Left ventricle myocardium inferior (tissue), 1 donor: ENCODE results near the gene FIS1. TPM values are rescaled to one million over a fixed set of nuclear protein-coding genes. Genes with fewer than 3 reads are reported as not detected.
"Not testable (repeated sequence)": the region's sequence is repeated elsewhere in the genome, so short reads cannot be mapped to it uniquely, and the experiment has no call there.

Experiments
- DNase-seq: peaks from one replicate; pipeline ENCODE4 v3.0.0-alpha.2; 2020
- H3K27ac ChIP-seq: fragments of 200-600 bp; replicated peaks from 2 replicates; pipeline ENCODE4 v1.8.0; 2021
- H3K27me3 ChIP-seq: fragments of 200-600 bp; 2 replicates; pipeline ENCODE4 v1.8.0; 2021; ENCODE audit warnings: low read depth
- H3K36me3 ChIP-seq: fragments of 200-600 bp; 2 replicates; pipeline ENCODE4 v1.8.0; 2021
- H3K4me1 ChIP-seq: fragments of 200-600 bp; 2 replicates; pipeline ENCODE4 v1.8.0; 2021
- H3K4me3 ChIP-seq: fragments of 200-600 bp; 2 replicates; pipeline ENCODE4 v1.8.0; 2021; ENCODE audit warnings: mild to moderate bottlenecking, moderate library complexity
- H3K9me3 ChIP-seq: fragments of 200-600 bp; replicated peaks from 2 replicates; pipeline ENCODE4 v1.8.0; 2021
- CTCF ChIP-seq: fragments of 200-600 bp; IDR thresholded peaks from 2 replicates; pipeline ENCODE4 v1.8.0; 2021; ENCODE audit warnings: antibody characterized with exemption, mild to moderate bottlenecking, borderline replicate concordance
- intact Hi-C: fragments of 100-400 bp; cut with micrococcal nuclease; formaldehyde crosslinking; loops from one replicate; pipeline ENCODE4 v1.11.0; 2022
- long read RNA-seq: library from polyadenylated mRNA; unstranded; transcript quantifications from one replicate; pipeline ENCODE4 v2.0.0, GENCODE V29; 2021
- total RNA-seq: library from RNA; stranded (reverse); fragmentation: NEBNext Ultra II Directional; extraction: Animal tissue kit (Norgen Biotek cat#: 25700); gene quantifications from one replicate; pipeline ENCODE4 v1.2.1, GENCODE V29; 2021
- donor health status: DM: no; HTN: yes; CAD: no; lungs with severe emphysema.

Gene FIS1
- 322 TPM for total RNA-seq
- long read RNA-seq, transcript FIS1-204 (4 exons, 745 nt) = minor isoform, 5 of 159 reads
- long read RNA-seq, transcript FIS1-201 (5 exons, 734 nt) = major isoform, 144 of 159 reads
- long read RNA-seq, partial matches to known transcripts = 2 of 159 reads
- long read RNA-seq, other reads (novel, unspliced or antisense) = 6 of 159 reads

DNA sequence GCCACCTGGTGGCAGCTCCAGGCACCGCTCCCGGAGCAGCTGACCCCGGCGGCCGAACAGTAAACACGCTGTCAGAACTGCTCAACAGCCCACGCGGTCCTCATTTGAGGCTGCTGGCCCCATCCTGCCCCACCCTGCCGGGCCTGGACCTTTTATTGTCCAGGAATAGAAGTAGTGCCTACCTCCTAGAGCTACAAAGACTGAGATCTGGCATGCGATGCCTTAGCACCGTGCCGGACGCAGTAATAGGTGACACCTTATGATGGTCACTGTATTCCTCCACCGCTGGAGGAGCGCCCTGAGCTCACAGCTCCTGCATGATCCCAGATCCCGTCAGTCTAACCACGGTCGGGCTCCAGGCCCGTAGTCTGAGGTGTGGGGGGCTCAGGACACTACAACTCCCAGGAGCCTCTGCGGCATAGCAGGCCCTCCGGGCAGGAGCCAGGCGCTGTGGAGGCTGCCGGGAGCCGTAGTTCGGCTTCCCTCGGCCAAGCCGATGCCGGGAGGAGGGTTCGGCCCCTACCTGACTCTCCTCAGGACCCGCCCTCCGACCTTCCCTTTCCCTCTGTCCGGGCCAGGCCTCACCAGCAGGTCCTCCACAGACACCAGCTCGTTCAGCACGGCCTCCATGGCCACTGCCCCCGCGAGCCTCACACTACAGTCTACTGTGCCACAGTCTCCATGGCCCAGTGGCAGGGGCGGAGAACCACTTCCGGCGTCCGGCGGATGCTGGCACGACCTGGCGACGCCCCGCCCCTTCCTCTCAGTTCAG lies at the start of gene FIS1:
TSS of gene FIS1 (minus strand) at position 707 of the 772 bp plus-strand sequence. CDS start at position 630, 77 bp downstream.
- peak; percentile 98 for TF ChIP-seq CTCF
- H3K36me3 ChIP-seq = peaks cover 29% of the 10 kb centered on the region

GRCh38 chr7:101294039-101294831 lies 49.4 kb upstream of the FIS1 start:
- intact Hi-C loops = no loop called here
- no peaks in the 10 kb centered on the region for H3K4me1 ChIP-seq
- H3K9me3 ChIP-seq = no peaks in the 10 kb centered on the region
- H3K4me3 ChIP-seq = no peak overlapping the region
- no peak overlapping the region for H3K27ac ChIP-seq
- TF ChIP-seq CTCF = no peak
- no peaks in the 10 kb centered on the region for H3K36me3 ChIP-seq
- peaks cover 100% of the 10 kb centered on the region for H3K27me3 ChIP-seq
- no peak for DNase-seq

More for the DNA sequence above, at the start of gene FIS1:
- DNase-seq = peak; percentile 94
- Histone ChIP-seq H3K4me1 (peaks cover 69% of the 10 kb centered on the region), H3K27ac (peak within 1 kb of the TSS; percentile 95), H3K27me3 (no peaks in the 10 kb centered on the region), H3K9me3 (no peaks in the 10 kb centered on the region), H3K4me3 (peak within 1 kb of the TSS; percentile 79)
- intact Hi-C loops = no loop called here

GRCh38 chr7:101293069-101294021 lies 48.5 kb upstream of the FIS1 start:
- H3K36me3 ChIP-seq, DNase-seq, H3K4me1 ChIP-seq, H3K9me3 ChIP-seq, H3K27ac ChIP-seq, H3K4me3 ChIP-seq, intact Hi-C loops: not testable (repeated sequence)
- H3K27me3 ChIP-seq = peaks cover 100% of the 10 kb centered on the region

GRCh38 chr7:101292566-101292965 lies 47.7 kb upstream of the FIS1 start:
- H3K27ac ChIP-seq, H3K4me1 ChIP-seq, intact Hi-C loops, H3K36me3 ChIP-seq, H3K4me3 ChIP-seq, H3K9me3 ChIP-seq, DNase-seq: not testable (repeated sequence)
- peaks cover 95% of the 10 kb centered on the region for H3K27me3 ChIP-seq

DNA sequence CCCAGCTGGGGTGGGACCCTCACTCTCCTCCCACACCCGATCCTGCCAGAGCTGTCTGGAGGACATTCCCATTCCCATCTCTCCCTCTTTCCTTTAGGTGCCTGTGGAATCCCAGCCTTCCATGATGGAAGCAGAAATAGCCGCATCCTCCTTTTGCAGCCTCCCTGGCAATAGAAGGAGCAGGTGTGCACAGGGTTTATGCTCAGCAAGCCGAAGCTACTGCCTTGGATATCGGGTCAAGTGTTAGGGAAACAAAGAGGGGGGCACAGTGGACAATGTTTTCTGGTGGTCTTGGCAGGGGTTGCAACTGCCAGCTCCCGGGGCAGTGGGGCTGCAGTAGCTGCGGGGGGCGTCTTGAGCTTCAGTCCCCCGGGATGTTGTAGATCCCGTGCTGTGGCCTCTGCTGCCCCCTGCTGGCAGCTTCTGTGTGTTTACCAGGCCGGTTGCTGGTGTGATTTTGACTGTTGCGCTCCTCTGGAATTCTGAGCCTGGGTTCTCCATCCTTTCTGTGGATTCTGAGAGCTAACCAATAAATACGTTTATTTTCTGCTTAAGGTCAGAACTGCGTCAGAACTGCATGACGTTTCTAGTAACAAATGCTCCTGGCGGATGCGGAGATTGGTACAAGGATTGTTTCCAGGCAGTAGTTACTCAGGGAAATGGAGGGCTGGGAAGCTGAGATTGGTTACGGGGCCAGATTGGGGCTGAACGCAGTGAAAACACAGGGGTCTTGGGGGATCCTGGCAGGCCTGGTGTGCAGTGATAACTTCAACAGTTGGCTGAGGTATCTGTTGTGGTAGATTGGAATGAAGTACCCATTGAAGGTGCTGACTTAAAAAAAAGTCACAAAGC lies 45.5 kb upstream of the FIS1 start:
- H3K27ac ChIP-seq, H3K9me3 ChIP-seq, intact Hi-C loops, H3K4me1 ChIP-seq, H3K36me3 ChIP-seq, H3K4me3 ChIP-seq: not testable (repeated sequence)
- peak; percentile 51 for DNase-seq
- peak; percentile 76 for TF ChIP-seq CTCF
- peaks cover 74% of the 10 kb centered on the region for H3K27me3 ChIP-seq

DNA sequence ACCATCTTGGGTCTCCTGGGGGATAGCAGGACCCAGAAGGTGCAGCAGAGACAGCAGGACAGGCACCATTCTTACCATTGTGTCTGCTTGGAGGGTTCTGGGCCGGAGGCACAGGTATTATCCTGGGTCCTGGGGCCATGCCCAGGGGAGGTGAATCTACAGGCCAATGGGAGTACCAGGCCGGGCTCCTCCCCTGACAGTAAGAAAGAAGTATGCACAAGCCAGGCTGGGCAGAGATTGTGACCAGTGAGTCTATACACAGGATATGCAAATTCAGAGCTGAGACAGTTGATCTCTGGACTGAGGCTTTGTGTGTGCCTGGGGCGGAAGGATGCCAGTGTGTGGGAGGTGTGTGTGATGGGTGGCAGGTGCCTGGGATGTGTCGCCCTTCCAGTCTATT lies 44.8 kb upstream of the FIS1 start:
- H3K27me3 ChIP-seq = peaks cover 67% of the 10 kb centered on the region
- H3K4me1 ChIP-seq, intact Hi-C loops: not testable (repeated sequence)

More for the DNA sequence above, 44.8 kb upstream of the FIS1 start:
- H3K9me3 ChIP-seq, H3K4me3 ChIP-seq, H3K27ac ChIP-seq, H3K36me3 ChIP-seq, DNase-seq: not testable (repeated sequence)
